DMS79 (cell line): ENCODE measurements around the gene EPHB3.

Experiments used
- DNase-seq: peaks from one replicate; lab custom pipeline; 2025; lab: John Stamatoyannopoulos, UW

The EPHB3 gene

GRCh38 chr3:184564685-184565385, 3.2 kb downstream of the EPHB3 start:
- DNase-seq: no peak

- peak; percentile 65 for DNase-seq
These were observed 4.0 kb downstream of the EPHB3 start for GRCh38 chr3:184565421-184566211.

- DNase-seq: no peak
These were observed 5.1 kb downstream of the EPHB3 start for GRCh38 chr3:184566441-184567414.

GRCh38 chr3:184567946-184568559, 6.5 kb downstream of the EPHB3 start:
- no peak for DNase-seq

GRCh38 chr3:184568560-184568923, 7.0 kb downstream of the EPHB3 start:
- no peak for DNase-seq

GRCh38 chr3:184568924-184569829, 7.6 kb downstream of the EPHB3 start:
- DNase-seq: peak; percentile 29

GRCh38 chr3:184570035-184570434, 8.4 kb downstream of the EPHB3 start:
- no peak for DNase-seq

GRCh38 chr3:184570489-184570888, 8.9 kb downstream of the EPHB3 start:
- no peak for DNase-seq

GRCh38 chr3:184571750-184572377, 10.3 kb downstream of the EPHB3 start:
- DNase-seq: no peak

GRCh38 chr3:184572633-184573270, 11.2 kb downstream of the EPHB3 start:
- DNase-seq: no peak

GRCh38 chr3:184574515-184575417, 13.2 kb downstream of the EPHB3 start:
- no peak for DNase-seq

GRCh38 chr3:184575701-184576100, 14.1 kb downstream of the EPHB3 start:
- no peak for DNase-seq

- no peak for DNase-seq
These were observed 15.1 kb downstream of the EPHB3 start for GRCh38 chr3:184576457-184577240.

- DNase-seq: no peak
These were observed 16.0 kb downstream of the EPHB3 start for GRCh38 chr3:184577546-184577945.

- no peak for DNase-seq
These were observed 16.6 kb downstream of the EPHB3 start for GRCh38 chr3:184578218-184578617.

- no peak for DNase-seq
These were observed 17.2 kb downstream of the EPHB3 start for GRCh38 chr3:184578822-184579221.

- DNase-seq: no peak
These were observed 17.9 kb downstream of the EPHB3 start for GRCh38 chr3:184579513-184579912.

GRCh38 chr3:184580376-184580775, 18.8 kb downstream of the EPHB3 start:
- DNase-seq: no peak
